WERI-Rb-1 (cell line): ENCODE data around the gene EIF4E1B.
A peak's percentile ranks its signal among the peaks of the same experiment; 100 is the strongest.

ENCODE experiments used
- DNase-seq: peaks from one replicate; pipeline ENCODE4 v3.0.0-alpha.2; 2020
- H3K27ac ChIP-seq: fragments of 250-450 bp; sonication (Bioruptor Pico); 2 replicates; pipeline ENCODE4 v1.5.1; 2020; ENCODE audit warnings: mild to moderate bottlenecking, moderate library complexity
- H3K27me3 ChIP-seq: fragments of 250-450 bp; sonication (Bioruptor Pico); 2 replicates; pipeline ENCODE4 v1.5.1; 2021; ENCODE audit warnings: mild to moderate bottlenecking, low read depth, moderate library complexity; ENCODE audit not compliant: insufficient read depth, severe bottlenecking
- H3K36me3 ChIP-seq: fragments of 250-450 bp; sonication (Bioruptor Pico); 2 replicates; pipeline ENCODE4 v1.5.1; 2020; ENCODE audit warnings: mild to moderate bottlenecking, moderate library complexity
- H3K4me3 ChIP-seq: 2 replicates; pipeline ENCODE4 v1.5.1; 2011; ENCODE audit warnings: low read depth, mild to moderate bottlenecking, control low read depth, low read length
- H3K9me3 ChIP-seq: fragments of 250-450 bp; sonication (Bioruptor Pico); 2 replicates; pipeline ENCODE4 v1.5.1; 2021; ENCODE audit warnings: mild to moderate bottlenecking, moderate library complexity; ENCODE audit not compliant: severe bottlenecking
- CTCF ChIP-seq: IDR thresholded peaks from 2 replicates; pipeline ENCODE4 v1.5.1; 2011; ENCODE audit warnings: low read depth, mild to moderate bottlenecking, control low read depth, inconsistent platforms, low read length

Gene EIF4E1B

GRCh38 chr5:176630681-176631222 lies 277 bp downstream of the EIF4E1B start:
- Histone ChIP-seq H3K4me3 (peak overlapping the region; percentile 50), H3K36me3 (no peaks in the 10 kb centered on the region), H3K27ac (no peak overlapping the region), H3K9me3 (no peaks in the 10 kb centered on the region), H3K27me3 (peaks cover 7% of the 10 kb centered on the region)
- TF ChIP-seq CTCF: no peak
- DNase-seq: no peak

GRCh38 chr5:176631383-176632200 lies 1.1 kb downstream of the EIF4E1B start:
- no peaks in the 10 kb centered on the region for H3K36me3 ChIP-seq
- no peak overlapping the region for H3K4me3 ChIP-seq
- no peak overlapping the region for H3K27ac ChIP-seq
- H3K9me3 ChIP-seq: no peaks in the 10 kb centered on the region
- DNase-seq: no peak
- TF ChIP-seq CTCF: no peak
- H3K27me3 ChIP-seq: peaks cover 7% of the 10 kb centered on the region

- TF ChIP-seq CTCF: no peak
- H3K27me3 ChIP-seq: peaks cover 7% of the 10 kb centered on the region
- no peak overlapping the region for H3K27ac ChIP-seq
- H3K9me3 ChIP-seq: no peaks in the 10 kb centered on the region
- H3K4me3 ChIP-seq: no peak overlapping the region
- DNase-seq: no peak
- H3K36me3 ChIP-seq: no peaks in the 10 kb centered on the region
Measured at GRCh38 chr5:176632745-176633144, 2.3 kb downstream of the EIF4E1B start.

- H3K4me3 ChIP-seq: no peak overlapping the region
- TF ChIP-seq CTCF: no peak
- no peak for DNase-seq
- H3K27ac ChIP-seq: no peak overlapping the region
- peaks cover 7% of the 10 kb centered on the region for H3K27me3 ChIP-seq
- H3K9me3 ChIP-seq: no peaks in the 10 kb centered on the region
- H3K36me3 ChIP-seq: no peaks in the 10 kb centered on the region
Measured at GRCh38 chr5:176633598-176633997, 3.1 kb downstream of the EIF4E1B start.

GRCh38 chr5:176636426-176636825 lies 6.0 kb downstream of the EIF4E1B start:
- H3K4me3 ChIP-seq: no peak overlapping the region
- no peak for DNase-seq
- no peaks in the 10 kb centered on the region for H3K9me3 ChIP-seq
- H3K27ac ChIP-seq: no peak overlapping the region
- H3K27me3 ChIP-seq: no peaks in the 10 kb centered on the region
- no peak for TF ChIP-seq CTCF
- no peaks in the 10 kb centered on the region for H3K36me3 ChIP-seq

- H3K36me3 ChIP-seq: no peaks in the 10 kb centered on the region
- no peak overlapping the region for H3K4me3 ChIP-seq
- H3K27ac ChIP-seq: no peak overlapping the region
- H3K9me3 ChIP-seq: no peaks in the 10 kb centered on the region
- DNase-seq: no peak
- no peak for TF ChIP-seq CTCF
- H3K27me3 ChIP-seq: no peaks in the 10 kb centered on the region
Measured at GRCh38 chr5:176637556-176637955, 7.1 kb downstream of the EIF4E1B start.
